Inflammatory macrophage (primary cell): ENCODE data around the gene MFSD11.
"Not testable (repeated sequence)": the region's sequence is repeated elsewhere in the genome, so short reads cannot be mapped to it uniquely, and the experiment has no call there.

Source experiments
- DNase-seq, 2 donors: peaks; one replicate each; pipeline ENCODE4 v3.0.0-alpha.2; 2020 to 2022

MFSD11 gene

GRCh38 chr17:76748657-76749056 is 10.7 kb downstream of the MFSD11 start:
- no peak for DNase-seq

- no peak for DNase-seq
These were observed 13.6 kb downstream of the MFSD11 start for GRCh38 chr17:76751416-76751993.

GRCh38 chr17:76752006-76752405 is 14.1 kb downstream of the MFSD11 start:
- DNase-seq, result no peak

- DNase-seq, result no peak
These were observed 15.4 kb downstream of the MFSD11 start for GRCh38 chr17:76753061-76753961.

GRCh38 chr17:76755285-76755684 is 17.4 kb downstream of the MFSD11 start:
- no peak for DNase-seq

- DNase-seq, result no peak
These were observed 19.3 kb downstream of the MFSD11 start for GRCh38 chr17:76757256-76757655.

GRCh38 chr17:76758570-76758969 is 20.7 kb downstream of the MFSD11 start:
- no peak for DNase-seq

GRCh38 chr17:76772842-76773525 is 35.1 kb downstream of the MFSD11 start:
- peak; percentile 1 to 55 for DNase-seq

GRCh38 chr17:76775021-76775600 is 37.2 kb downstream of the MFSD11 start:
- no peak for DNase-seq

- DNase-seq, result no peak
These were observed 43.4 kb downstream of the MFSD11 start for GRCh38 chr17:76781056-76781982.

GRCh38 chr17:76783146-76783545 is 45.2 kb downstream of the MFSD11 start:
- DNase-seq, result no peak

GRCh38 chr17:76784926-76785325 is 47.0 kb downstream of the MFSD11 start:
- no peak for DNase-seq

GRCh38 chr17:76787866-76788265 is 49.9 kb downstream of the MFSD11 start:
- DNase-seq, result not testable (repeated sequence)

GRCh38 chr17:76789235-76789788 is 51.4 kb downstream of the MFSD11 start:
- DNase-seq, result no peak

GRCh38 chr17:76791053-76791980 is 53.4 kb downstream of the MFSD11 start:
- DNase-seq, result peak; percentile 30 to 39

GRCh38 chr17:76792348-76792747 is 54.4 kb downstream of the MFSD11 start:
- DNase-seq, result no peak

- DNase-seq, result peak; percentile 8 to 9
These were observed 55.9 kb downstream of the MFSD11 start for GRCh38 chr17:76793775-76794174.

GRCh38 chr17:76796081-76796480 is 58.2 kb downstream of the MFSD11 start:
- no peak for DNase-seq

GRCh38 chr17:76797241-76797840 is 59.4 kb downstream of the MFSD11 start:
- DNase-seq, result no peak

GRCh38 chr17:76801706-76802105 is 63.8 kb downstream of the MFSD11 start:
- DNase-seq, result no peak
